ENCODE measurements around the gene CLIC1.
A peak's percentile ranks its signal among the peaks of the same experiment; 100 is the strongest.

The CLIC1 gene

GRCh38 chr6:31760790-31761189, 24.5 kb upstream of the CLIC1 start:
- Mint-ChIP-seq H3K9me3 (no peaks in the 10 kb centered on the region), H3K27me3 (no peaks in the 10 kb centered on the region), H3K4me3 (no peak overlapping the region), H3K27ac (peak overlapping the region in 1 of 2 donors; percentile 19), H3K4me1 (peaks cover 19% of the 10 kb centered on the region)
- DNase-seq = no peak
- ATAC-seq = no peak

- Mint-ChIP-seq H3K4me3 (no peak overlapping the region), H3K9me3 (no peaks in the 10 kb centered on the region), H3K4me1 (peaks cover 14% of the 10 kb centered on the region), H3K27ac (no peak overlapping the region), H3K27me3 (no peaks in the 10 kb centered on the region)
- ATAC-seq (no peak), DNase-seq (no peak)
Measured at GRCh38 chr6:31758281-31758680, 22.0 kb upstream of the CLIC1 start.

GRCh38 chr6:31752739-31753319, 16.5 kb upstream of the CLIC1 start:
- Mint-ChIP-seq H3K9me3 (no peaks in the 10 kb centered on the region), H3K4me1 (peaks cover under 1% of the 10 kb centered on the region), H3K4me3 (no peak overlapping the region), H3K27me3 (no peaks in the 10 kb centered on the region), H3K27ac (no peak overlapping the region)
- no peak for DNase-seq
- no peak for ATAC-seq

- Mint-ChIP-seq H3K4me3 (no peak overlapping the region), H3K27ac (no peak overlapping the region), H3K9me3 (no peaks in the 10 kb centered on the region), H3K27me3 (no peaks in the 10 kb centered on the region), H3K4me1 (no peaks in the 10 kb centered on the region)
- DNase-seq = no peak
- no peak for ATAC-seq
Measured at GRCh38 chr6:31750411-31751022, 14.2 kb upstream of the CLIC1 start.

- H3K4me3 Mint-ChIP-seq = no peak overlapping the region
- no peak overlapping the region for H3K27ac Mint-ChIP-seq
- no peak for ATAC-seq
- no peaks in the 10 kb centered on the region for H3K9me3 Mint-ChIP-seq
- H3K27me3 Mint-ChIP-seq = no peaks in the 10 kb centered on the region
- H3K4me1 Mint-ChIP-seq = no peaks in the 10 kb centered on the region
- no peak for DNase-seq
Measured at GRCh38 chr6:31749301-31750036, 13.1 kb upstream of the CLIC1 start.

GRCh38 chr6:31744422-31744821, 8.1 kb upstream of the CLIC1 start:
- no peak overlapping the region for H3K4me3 Mint-ChIP-seq
- H3K27me3 Mint-ChIP-seq = no peaks in the 10 kb centered on the region
- DNase-seq (no peak), ATAC-seq (no peak)
- H3K27ac Mint-ChIP-seq = no peak overlapping the region
- peaks cover 23% of the 10 kb centered on the region for H3K4me1 Mint-ChIP-seq
- H3K9me3 Mint-ChIP-seq = no peaks in the 10 kb centered on the region

- no peak overlapping the region for H3K27ac Mint-ChIP-seq
- no peak for ATAC-seq
- no peak overlapping the region for H3K4me3 Mint-ChIP-seq
- peaks cover 38% of the 10 kb centered on the region for H3K4me1 Mint-ChIP-seq
- no peaks in the 10 kb centered on the region for H3K9me3 Mint-ChIP-seq
- DNase-seq = no peak
- no peaks in the 10 kb centered on the region for H3K27me3 Mint-ChIP-seq
Measured at GRCh38 chr6:31742894-31743293, 6.6 kb upstream of the CLIC1 start.

- DNase-seq = no peak
- Mint-ChIP-seq H3K27ac (no peak overlapping the region), H3K27me3 (no peaks in the 10 kb centered on the region), H3K9me3 (no peaks in the 10 kb centered on the region), H3K4me3 (peak overlapping the region; percentile 52 to 97), H3K4me1 (peaks cover 49% of the 10 kb centered on the region)
- no peak for ATAC-seq
Measured at GRCh38 chr6:31741815-31742214, 5.5 kb upstream of the CLIC1 start.

- no peaks in the 10 kb centered on the region for H3K27me3 Mint-ChIP-seq
- no peak for ATAC-seq
- peaks cover 52% of the 10 kb centered on the region for H3K4me1 Mint-ChIP-seq
- peak overlapping the region; percentile 92 to 94 for H3K27ac Mint-ChIP-seq
- no peak for DNase-seq
- H3K9me3 Mint-ChIP-seq = no peaks in the 10 kb centered on the region
- peak overlapping the region; percentile 92 to 97 for H3K4me3 Mint-ChIP-seq
Measured at GRCh38 chr6:31740397-31741223, 4.3 kb upstream of the CLIC1 start.

GRCh38 chr6:31739639-31740396, 3.5 kb upstream of the CLIC1 start, which contains the start of gene MSH5:
TSS of gene MSH5 (plus strand) at chr6:31740005. CDS start at chr6:31740467, 462 bp downstream.
- peak within 1 kb of the TSS; percentile 95 to 97 for H3K4me3 Mint-ChIP-seq
- no peaks in the 10 kb centered on the region for H3K9me3 Mint-ChIP-seq
- DNase-seq (peak; percentile 94 to 97), ATAC-seq (peak; percentile 85)
- peak within 1 kb of the TSS; percentile 92 to 94 for H3K27ac Mint-ChIP-seq
- H3K27me3 Mint-ChIP-seq = no peaks in the 10 kb centered on the region
- H3K4me1 Mint-ChIP-seq = peaks cover 52% of the 10 kb centered on the region

- ATAC-seq (peak; percentile 32), DNase-seq (peak; percentile 47 to 71)
- Mint-ChIP-seq H3K9me3 (no peaks in the 10 kb centered on the region), H3K27ac (peak overlapping the region; percentile 76 to 94), H3K4me1 (peaks cover 66% of the 10 kb centered on the region), H3K4me3 (peak overlapping the region; percentile 95 to 97), H3K27me3 (no peaks in the 10 kb centered on the region)
Measured at GRCh38 chr6:31737991-31738979, 2.0 kb upstream of the CLIC1 start.

- Mint-ChIP-seq H3K4me1 (peaks cover 70% of the 10 kb centered on the region), H3K27ac (peak overlapping the region; percentile 36 to 94), H3K9me3 (no peaks in the 10 kb centered on the region), H3K27me3 (no peaks in the 10 kb centered on the region), H3K4me3 (peak overlapping the region; percentile 95 to 97)
- no peak for DNase-seq
- ATAC-seq = no peak
Measured at GRCh38 chr6:31737315-31737990, 1.1 kb upstream of the CLIC1 start.

GRCh38 chr6:31736768-31737314, 511 bp upstream of the CLIC1 start:
- DNase-seq = no peak
- Mint-ChIP-seq H3K4me1 (peaks cover 74% of the 10 kb centered on the region), H3K9me3 (no peaks in the 10 kb centered on the region), H3K27me3 (no peaks in the 10 kb centered on the region), H3K4me3 (peak overlapping the region; percentile 95 to 97), H3K27ac (peak overlapping the region; percentile 94)
- no peak for ATAC-seq

Data from stimulated activated naive CD8-positive, alpha-beta T cell treated with anti-CD3 and anti-CD28 coated beads, Interleukin-15, amount 100 ng/mL, for 72 hours (primary cell).